ENCODE measurements around the gene DAPK2.
A peak's percentile ranks its signal among the peaks of the same experiment; 100 is the strongest.

DAPK2 gene

GRCh38 chr15:63931556-63931955 lies 114.7 kb downstream of the DAPK2 start:
- TF ChIP-seq CTCF (IDR thresholded peaks at IDR 0.05; ENCODE audit: low read depth, low read length): no peak
- no peaks in the 10 kb centered on the region for H3K9me3 ChIP-seq (ENCODE audit: severe bottlenecking)
- H3K27me3 ChIP-seq (ENCODE audit: insufficient read depth, low read depth, severe bottlenecking): no peaks in the 10 kb centered on the region

GRCh38 chr15:63930034-63930433 lies 116.3 kb downstream of the DAPK2 start:
- no peaks in the 10 kb centered on the region for H3K36me3 ChIP-seq
- H3K27me3 ChIP-seq (ENCODE audit: insufficient read depth, low read depth, severe bottlenecking): no peaks in the 10 kb centered on the region
- no peak overlapping the region for H3K4me3 ChIP-seq (ENCODE audit: low read depth, low read length)
- no peaks in the 10 kb centered on the region for H3K9me3 ChIP-seq (ENCODE audit: severe bottlenecking)
- no peak for TF ChIP-seq CTCF (IDR thresholded peaks at IDR 0.05; ENCODE audit: low read depth, low read length)
- no peak for DNase-seq
- no peak overlapping the region for H3K27ac ChIP-seq

More at GRCh38 chr15:63931556-63931955, 114.7 kb downstream of the DAPK2 start:
- Histone ChIP-seq H3K27ac (no peak overlapping the region), H3K36me3 (no peaks in the 10 kb centered on the region), H3K4me3 (ENCODE audit: low read depth, low read length) (no peak overlapping the region)
- no peak for DNase-seq

- Histone ChIP-seq H3K9me3 (ENCODE audit: severe bottlenecking) (no peaks in the 10 kb centered on the region), H3K27me3 (ENCODE audit: insufficient read depth, low read depth, severe bottlenecking) (no peaks in the 10 kb centered on the region)
Measured at GRCh38 chr15:63928185-63928842, 118.0 kb downstream of the DAPK2 start.

GRCh38 chr15:63923993-63924950 lies 122.0 kb downstream of the DAPK2 start:
- Histone ChIP-seq H3K9me3 (ENCODE audit: severe bottlenecking) (no peaks in the 10 kb centered on the region), H3K27ac (no peak overlapping the region), H3K27me3 (ENCODE audit: insufficient read depth, low read depth, severe bottlenecking) (no peaks in the 10 kb centered on the region), H3K4me3 (ENCODE audit: low read depth, low read length) (no peak overlapping the region), H3K36me3 (no peaks in the 10 kb centered on the region)
- TF ChIP-seq CTCF (IDR thresholded peaks at IDR 0.05; ENCODE audit: low read depth, low read length): no peak
- no peak for DNase-seq

More at GRCh38 chr15:63928185-63928842, 118.0 kb downstream of the DAPK2 start:
- Histone ChIP-seq H3K36me3 (no peaks in the 10 kb centered on the region), H3K27ac (peak overlapping the region; percentile 45), H3K4me3 (ENCODE audit: low read depth, low read length) (no peak overlapping the region)
- DNase-seq: peak; percentile 80
- TF ChIP-seq CTCF (IDR thresholded peaks at IDR 0.05; ENCODE audit: low read depth, low read length): peak; percentile 6; the same call in 1 of the 2 replicates

- Histone ChIP-seq H3K27ac (no peak overlapping the region), H3K9me3 (ENCODE audit: severe bottlenecking) (no peaks in the 10 kb centered on the region), H3K27me3 (ENCODE audit: insufficient read depth, low read depth, severe bottlenecking) (no peaks in the 10 kb centered on the region), H3K4me3 (ENCODE audit: low read depth, low read length) (no peak overlapping the region), H3K36me3 (no peaks in the 10 kb centered on the region)
- no peak for TF ChIP-seq CTCF (IDR thresholded peaks at IDR 0.05; ENCODE audit: low read depth, low read length)
- no peak for DNase-seq
Measured at GRCh38 chr15:63922916-63923315, 123.4 kb downstream of the DAPK2 start.

All from WERI-Rb-1 (cell line).